HepG2 (cell line): ENCODE data around the gene CD72. TPM values are rescaled to one million over a fixed set of nuclear protein-coding genes. Genes with fewer than 3 reads are reported as not detected.
A peak's percentile ranks its signal among the peaks of the same experiment; 100 is the strongest.

Experiments
- AGO1 ChIP-seq: fragments of 200-400 bp; formaldehyde crosslinking; IDR thresholded peaks from 2 replicates; pipeline ENCODE4 v1.6.1; 2017; ENCODE audit warnings: mild to moderate bottlenecking, low read depth, low read length, moderate library complexity; ENCODE audit not compliant: poor library complexity, severe bottlenecking
- AKAP8 ChIP-seq: sonication (generic); formaldehyde crosslinking; IDR thresholded peaks from 2 replicates; pipeline ENCODE4 v1.5.1; 2020; ENCODE audit warnings: mild to moderate bottlenecking, missing genetic modification reagents
- ARID2 ChIP-seq: sonication (generic); formaldehyde crosslinking; IDR thresholded peaks from 2 replicates; pipeline ENCODE4 v1.8.1; 2022; ENCODE audit warnings: mild to moderate bottlenecking, missing genetic modification reagents, borderline replicate concordance
- BATF2 ChIP-seq: sonication (generic); formaldehyde crosslinking; IDR thresholded peaks from 2 replicates; pipeline ENCODE4 v1.8.0; 2022; ENCODE audit warnings: mild to moderate bottlenecking, missing genetic modification reagents, moderate library complexity
- CENPBD1 ChIP-seq: sonication (generic); formaldehyde crosslinking; IDR thresholded peaks from 2 replicates; pipeline ENCODE4 v1.8.0; 2022; ENCODE audit warnings: missing genetic modification reagents, low read depth, mild to moderate bottlenecking, borderline replicate concordance
- GMEB1 ChIP-seq: sonication (generic); formaldehyde crosslinking; IDR thresholded peaks from 2 replicates; pipeline ENCODE4 v1.5.1; 2020; ENCODE audit warnings: missing genetic modification reagents, mild to moderate bottlenecking, borderline replicate concordance
- HNF4A ChIP-seq: sonication (generic); formaldehyde crosslinking; IDR thresholded peaks from 2 replicates; pipeline ENCODE4 v1.4.0; 2020; ENCODE audit warnings: missing genetic modification reagents
- KLF15 ChIP-seq: sonication (generic); formaldehyde crosslinking; IDR thresholded peaks from 2 replicates; pipeline ENCODE4 v1.8.1; 2023; ENCODE audit warnings: borderline replicate concordance, mild to moderate bottlenecking, inconsistent platforms, missing genetic modification reagents, mixed read lengths
- MAFG ChIP-seq: sonication (generic); formaldehyde crosslinking; IDR thresholded peaks from 2 replicates; pipeline ENCODE4 v1.5.1; 2020; ENCODE audit warnings: mild to moderate bottlenecking, missing genetic modification reagents
- MEIS2 ChIP-seq: sonication (generic); formaldehyde crosslinking; IDR thresholded peaks from 2 replicates; pipeline ENCODE4 v1.9.0; 2021; ENCODE audit warnings: mild to moderate bottlenecking, missing genetic modification reagents
- NR2C2 ChIP-seq: sonication (generic); formaldehyde crosslinking; IDR thresholded peaks from 2 replicates; pipeline ENCODE4 v1.4.0; 2020; ENCODE audit warnings: missing genetic modification reagents, mild to moderate bottlenecking, moderate library complexity, borderline replicate concordance
- PCBP1 ChIP-seq: fragments of 200-400 bp; formaldehyde crosslinking; IDR thresholded peaks from 2 replicates; pipeline ENCODE4 v1.6.1; 2017; ENCODE audit warnings: mild to moderate bottlenecking, low read depth, low read length, borderline replicate concordance
- SMC3 ChIP-seq: IDR thresholded peaks from 2 replicates; pipeline ENCODE4 v1.6.1; 2011; ENCODE audit warnings: low read length, improper control_type of control experiment
- SRSF1 ChIP-seq: fragments of 200-400 bp; formaldehyde crosslinking; optimal IDR thresholded peaks from 2 replicates; pipeline ENCODE3; 2017; ENCODE audit warnings: mild to moderate bottlenecking, low read depth, low read length, moderate library complexity
- XRCC5 ChIP-seq: fragments of 200-400 bp; formaldehyde crosslinking; optimal IDR thresholded peaks from 2 replicates; pipeline ENCODE3; 2017; ENCODE audit warnings: mild to moderate bottlenecking, low read length
- ZBTB1 ChIP-seq: sonication (generic); formaldehyde crosslinking; IDR thresholded peaks from 2 replicates; pipeline ENCODE4 v1.4.0; 2020; ENCODE audit warnings: missing genetic modification reagents, borderline replicate concordance
- ZNF251 ChIP-seq: sonication (generic); formaldehyde crosslinking; IDR thresholded peaks from 2 replicates; pipeline ENCODE4 v1.9.0; 2021; ENCODE audit warnings: mild to moderate bottlenecking, missing genetic modification reagents
- ZNF274 ChIP-seq: sonication (generic); formaldehyde crosslinking; IDR thresholded peaks from 2 replicates; pipeline ENCODE4 v1.5.1; 2020; ENCODE audit warnings: mild to moderate bottlenecking, missing genetic modification reagents
- ZNF549 ChIP-seq: sonication (generic); formaldehyde crosslinking; IDR thresholded peaks from 2 replicates; pipeline ENCODE4 v1.5.0; 2020; ENCODE audit warnings: missing genetic modification reagents
- ZNF552 ChIP-seq: sonication (generic); formaldehyde crosslinking; IDR thresholded peaks from 2 replicates; pipeline ENCODE4 v1.9.0; 2022; ENCODE audit warnings: missing genetic modification reagents, mild to moderate bottlenecking, borderline replicate concordance
- ZNF597 ChIP-seq: sonication (generic); formaldehyde crosslinking; IDR thresholded peaks from 2 replicates; pipeline ENCODE4 v1.5.0; 2020; ENCODE audit warnings: missing genetic modification reagents
- ZNF678 ChIP-seq: sonication (generic); formaldehyde crosslinking; IDR thresholded peaks from 2 replicates; pipeline ENCODE4 v1.4.0; 2020; ENCODE audit warnings: mild to moderate bottlenecking, missing genetic modification reagents
- ZNF740 ChIP-seq: sonication (generic); formaldehyde crosslinking; IDR thresholded peaks from 2 replicates; pipeline ENCODE4 v1.4.0; 2020; ENCODE audit warnings: missing genetic modification reagents
- ZNF776 ChIP-seq: sonication (generic); formaldehyde crosslinking; IDR thresholded peaks from 2 replicates; pipeline ENCODE4 v1.4.0; 2020; ENCODE audit warnings: mild to moderate bottlenecking, missing genetic modification reagents
- ZSCAN29 ChIP-seq: sonication (generic); formaldehyde crosslinking; conservative IDR thresholded peaks from 2 replicates; pipeline ENCODE4 v1.4.0; 2020; ENCODE audit warnings: mild to moderate bottlenecking, missing genetic modification reagents
- polyA plus RNA-seq, 8 experiments: library from polyadenylated mRNA; depleted of rRNA in 3 of 8; stranded (reverse) in 7 of 8; unstranded in 1 of 8; fragments of >200 nt; fragmentation: Illumina TruSeq in 4 of 8; extraction: Trizol in 4 of 8; gene quantifications; 2 replicates each; pipeline versions ENCODE4 v1.2.1 to v1.2.3, GENCODE V29; 2011 to 2016; ENCODE audit warnings: low read depth in 4 of 8, missing spikeins in 1 of 8, mixed read lengths in 1 of 8; ENCODE audit not compliant: insufficient read depth in 1 of 8
- total RNA-seq, 5 experiments: library from RNA; depleted of rRNA; stranded (reverse); fragments of >200 nt; fragmentation: Illumina TruSeq; extraction: Trizol; gene quantifications; 2 replicates each; pipeline ENCODE4 v1.2.3, GENCODE V29; 2016; ENCODE audit warnings: low read depth in 1 of 5

CD72 gene
- total and polyA plus RNA-seq, 2 of the 13 experiments (the other 11 are each of a cell fraction or from before 2014, with no cell fraction given), result 0.18 to 1.1 TPM

- TF ChIP-seq BATF2 (peak; percentile 99), KLF15 (CRISPR knock-in tag) (no peak), HNF4A (no peak; the same call in 1 of the 2 replicates), ZNF776 (CRISPR knock-in tag) (peak; percentile 62), AKAP8 (CRISPR knock-in tag) (0 out of 2 replicates have a peak, but pooled peaks have one; percentile 56), AGO1 (peak; percentile 37), ZNF597 (CRISPR knock-in tag) (no peak), SRSF1 (no peak), MAFG (no peak), ZNF274 (peak; percentile 95), ZNF251 (CRISPR knock-in tag) (no peak), PCBP1 (0 out of 2 replicates have a peak, but pooled peaks have one; percentile 39), SMC3 (no peak), ZNF740 (CRISPR knock-in tag) (peak; percentile 34; the same call in 1 of the 2 replicates), MEIS2 (CRISPR knock-in tag) (peak; percentile 68), CENPBD1 (CRISPR knock-in tag) (no peak; the same call in 1 of the 2 replicates), ZNF678 (CRISPR knock-in tag) (no peak), ZBTB1 (no peak), ZNF549 (CRISPR knock-in tag) (0 out of 2 replicates have a peak, but pooled peaks have one; percentile 28), ZSCAN29 (no peak), NR2C2 (CRISPR knock-in tag) (peak; percentile 61), GMEB1 (CRISPR knock-in tag) (peak; percentile 81; the same call in 1 of the 2 replicates), XRCC5 (peak; percentile 78), ARID2 (CRISPR knock-in tag) (0 out of 2 replicates have a peak, but pooled peaks have one; percentile 65), ZNF552 (CRISPR knock-in tag) (peak; percentile 43; the same call in 1 of the 2 replicates)
Observed at GRCh38 chr9:35664531-35665470, 46.6 kb upstream of the CD72 start, which contains the start of gene ARHGEF39 (continued).
